Glomerular visceral epithelial cell (primary cell): ENCODE results near the gene ARHGAP12.
"Not testable (repeated sequence)": the region's sequence is repeated elsewhere in the genome, so short reads cannot be mapped to it uniquely, and the experiment has no call there.

ENCODE experiments used
- DNase-seq: peaks from one replicate; pipeline ENCODE4 v3.0.0-alpha.2; 2016; ENCODE audit errors: extremely low spot score

Gene ARHGAP12

DNA sequence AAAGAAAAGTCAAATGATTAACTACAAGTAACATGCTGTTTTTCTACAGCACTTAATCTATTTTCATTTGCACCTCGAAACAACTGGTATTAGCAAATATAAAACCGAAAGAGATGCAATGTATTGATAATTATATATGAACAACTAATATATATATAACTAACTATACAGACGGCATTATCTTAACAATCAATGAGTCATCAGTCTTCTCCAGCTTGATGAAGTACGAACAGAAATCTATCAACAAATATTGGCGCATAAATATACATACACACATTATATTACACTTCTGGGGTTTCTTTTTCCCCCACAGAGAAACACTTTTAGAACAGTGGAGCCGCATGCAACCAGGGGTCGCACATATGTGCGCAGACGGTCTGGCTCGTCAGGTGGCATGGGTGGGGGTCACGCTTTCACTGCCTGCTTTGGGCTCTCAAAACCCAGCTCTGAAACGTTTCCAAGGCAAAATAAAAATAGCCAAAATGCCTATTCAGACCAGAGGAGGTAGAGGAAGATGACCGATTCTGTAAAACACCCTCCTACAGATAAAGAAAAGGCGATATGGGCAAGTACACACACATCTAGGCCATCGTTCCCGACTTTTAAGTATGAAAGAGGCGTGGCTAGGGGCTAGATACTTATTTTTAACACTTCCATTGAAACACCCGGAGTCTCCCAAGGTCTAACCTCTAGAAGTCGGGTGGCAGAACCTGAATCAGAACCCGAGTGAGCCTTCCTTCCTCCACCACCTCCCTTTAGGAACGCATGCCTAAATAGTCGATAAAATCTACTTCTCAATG, 1.7 kb downstream of the ARHGAP12 start:
- DNase-seq: peak; percentile 30

DNA sequence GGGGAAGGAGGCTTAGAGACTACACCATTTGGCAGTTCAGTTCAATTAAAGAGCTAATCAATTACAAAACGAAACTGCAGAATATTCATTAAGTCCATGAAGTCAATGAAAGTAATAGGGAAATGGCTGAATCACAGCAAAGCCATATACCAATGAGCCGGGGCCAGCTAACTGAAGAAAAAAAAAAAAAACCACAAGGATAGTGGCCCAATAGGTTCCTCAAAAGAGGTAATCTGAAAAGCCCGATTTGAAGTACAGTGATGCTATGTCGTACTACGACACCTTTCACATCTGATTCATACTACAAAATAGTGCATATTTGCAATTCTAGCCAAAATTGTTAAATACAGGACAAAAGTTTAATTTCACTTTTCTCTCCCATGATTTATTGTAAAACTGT, 2.5 kb downstream of the ARHGAP12 start:
- DNase-seq: peak; percentile 18

DNA sequence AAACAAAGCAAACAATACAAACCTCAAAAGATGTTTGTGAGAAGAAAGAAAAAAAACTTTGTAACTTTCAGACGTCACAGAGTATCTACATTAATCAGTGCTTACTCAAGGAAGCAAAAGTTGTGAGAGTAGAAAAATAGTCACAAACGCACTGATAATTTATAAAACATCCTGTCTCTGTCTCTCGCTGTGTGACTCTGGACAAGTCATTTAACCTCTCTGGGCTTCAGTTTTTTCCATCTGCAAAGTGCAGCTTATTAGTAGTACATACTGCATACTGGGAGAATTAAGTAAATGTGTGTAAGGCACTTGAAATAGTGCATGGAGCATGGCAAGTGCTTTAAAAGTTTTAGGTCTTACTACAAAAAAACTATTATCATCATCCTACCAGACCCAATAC, 3.8 kb downstream of the ARHGAP12 start:
- DNase-seq: no peak

DNA sequence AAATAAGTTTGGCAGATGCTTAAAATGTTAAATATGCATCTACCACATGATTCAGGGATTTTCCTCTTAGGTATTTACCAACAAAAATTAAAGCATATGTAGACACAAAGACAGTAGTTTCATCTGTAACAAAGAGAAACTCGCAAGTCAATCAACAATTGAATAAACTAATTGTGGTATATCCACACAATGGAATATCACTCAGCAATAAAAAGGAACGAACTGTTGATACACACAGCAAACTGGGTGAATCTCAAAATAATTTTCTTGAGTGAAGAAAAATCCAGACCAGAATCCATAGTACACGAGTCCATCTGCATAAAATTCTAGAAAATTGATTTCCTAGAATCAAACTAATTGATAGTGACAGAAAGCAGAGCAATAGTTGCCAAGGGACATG, 5.2 kb downstream of the ARHGAP12 start:
- no peak for DNase-seq

DNA sequence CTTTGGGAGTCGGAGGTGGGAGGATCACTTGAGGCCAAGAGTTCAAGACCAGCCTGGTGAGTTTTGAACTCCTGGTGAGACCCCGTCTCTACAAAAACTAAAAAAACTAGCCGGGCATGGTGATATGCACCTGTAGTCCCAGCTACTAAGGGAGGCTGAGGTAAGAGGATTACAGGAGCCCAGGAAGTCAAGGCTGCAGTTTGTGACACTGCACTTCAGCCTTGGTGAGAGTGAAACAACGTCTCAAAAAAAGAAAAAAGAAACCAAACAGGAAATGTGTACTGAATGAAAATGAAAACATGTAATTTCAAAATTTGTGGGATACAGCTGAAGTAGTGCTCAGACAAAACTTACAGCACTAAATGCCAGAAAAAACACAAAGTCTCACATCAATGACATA, 7.6 kb downstream of the ARHGAP12 start:
- no peak for DNase-seq

DNA sequence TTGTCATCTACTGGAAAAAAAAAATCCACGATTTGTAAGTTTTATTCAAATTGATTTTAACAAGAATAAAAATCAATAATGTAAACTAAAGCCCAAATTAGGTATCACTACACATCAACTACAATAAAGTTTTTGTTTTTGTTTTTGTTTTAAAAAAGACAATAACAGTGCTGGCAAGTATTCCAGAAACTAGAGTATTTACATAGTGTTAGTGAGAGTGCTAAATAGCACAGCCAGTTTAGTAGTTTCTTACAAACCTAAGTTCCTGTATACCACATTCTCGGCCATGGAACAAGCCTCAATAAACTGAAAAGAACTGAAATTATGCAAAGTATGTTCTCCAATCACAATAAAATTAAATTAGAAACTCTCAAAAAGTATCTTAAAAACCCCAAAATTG, 8.1 kb downstream of the ARHGAP12 start:
- no peak for DNase-seq

DNA sequence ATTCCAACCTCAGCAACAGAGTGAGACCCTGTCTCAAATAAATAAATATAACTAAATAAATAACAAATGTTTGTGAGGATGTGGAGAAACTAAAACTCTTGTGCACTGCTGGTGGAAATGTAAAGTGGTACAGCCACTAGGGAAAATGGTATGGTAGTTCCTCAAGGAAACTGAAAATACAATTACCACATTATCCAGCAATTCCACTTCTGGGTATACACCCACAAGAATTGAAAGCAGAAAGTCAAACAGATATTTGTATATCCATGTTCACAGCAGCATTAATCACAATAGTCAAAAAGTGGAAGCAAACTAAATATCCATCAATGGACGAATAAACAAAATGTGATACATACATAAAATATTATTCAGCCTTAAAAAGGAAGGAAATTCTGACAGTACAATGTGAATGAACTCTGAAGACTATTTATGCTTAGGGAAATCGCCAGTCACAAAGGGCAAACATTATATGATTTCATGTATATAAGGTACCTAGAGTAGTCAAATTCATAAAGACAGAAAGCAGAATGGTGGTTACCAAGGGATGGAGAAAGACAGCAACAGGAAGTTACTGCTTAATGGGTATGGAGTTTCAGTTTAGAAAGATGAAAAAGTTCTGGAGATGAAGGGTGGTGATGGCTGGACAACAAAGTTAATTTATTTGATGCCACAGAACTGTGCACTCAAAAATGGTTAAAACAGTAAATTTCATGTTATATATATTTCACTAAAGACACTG, 9.8 kb downstream of the ARHGAP12 start:
- no peak for DNase-seq

DNA sequence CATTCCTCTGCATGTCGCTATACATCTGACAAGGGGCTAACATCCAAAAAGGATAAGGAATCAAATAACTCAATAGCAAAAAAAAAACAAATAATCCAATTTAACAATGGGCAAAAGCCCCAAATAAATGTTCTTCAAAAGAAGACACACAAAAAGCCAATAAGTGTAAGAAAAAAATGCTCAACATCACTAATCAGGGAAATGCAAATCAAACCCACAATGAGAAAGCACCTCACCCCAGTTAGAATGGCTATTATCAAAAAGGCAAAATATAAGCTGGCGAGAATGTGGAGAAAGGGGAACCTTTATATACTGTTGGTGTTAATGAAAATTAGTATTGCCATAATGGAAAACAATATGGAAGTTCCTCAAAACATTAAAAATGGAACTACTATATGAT, 14.3 kb downstream of the ARHGAP12 start:
- no peak for DNase-seq

DNA sequence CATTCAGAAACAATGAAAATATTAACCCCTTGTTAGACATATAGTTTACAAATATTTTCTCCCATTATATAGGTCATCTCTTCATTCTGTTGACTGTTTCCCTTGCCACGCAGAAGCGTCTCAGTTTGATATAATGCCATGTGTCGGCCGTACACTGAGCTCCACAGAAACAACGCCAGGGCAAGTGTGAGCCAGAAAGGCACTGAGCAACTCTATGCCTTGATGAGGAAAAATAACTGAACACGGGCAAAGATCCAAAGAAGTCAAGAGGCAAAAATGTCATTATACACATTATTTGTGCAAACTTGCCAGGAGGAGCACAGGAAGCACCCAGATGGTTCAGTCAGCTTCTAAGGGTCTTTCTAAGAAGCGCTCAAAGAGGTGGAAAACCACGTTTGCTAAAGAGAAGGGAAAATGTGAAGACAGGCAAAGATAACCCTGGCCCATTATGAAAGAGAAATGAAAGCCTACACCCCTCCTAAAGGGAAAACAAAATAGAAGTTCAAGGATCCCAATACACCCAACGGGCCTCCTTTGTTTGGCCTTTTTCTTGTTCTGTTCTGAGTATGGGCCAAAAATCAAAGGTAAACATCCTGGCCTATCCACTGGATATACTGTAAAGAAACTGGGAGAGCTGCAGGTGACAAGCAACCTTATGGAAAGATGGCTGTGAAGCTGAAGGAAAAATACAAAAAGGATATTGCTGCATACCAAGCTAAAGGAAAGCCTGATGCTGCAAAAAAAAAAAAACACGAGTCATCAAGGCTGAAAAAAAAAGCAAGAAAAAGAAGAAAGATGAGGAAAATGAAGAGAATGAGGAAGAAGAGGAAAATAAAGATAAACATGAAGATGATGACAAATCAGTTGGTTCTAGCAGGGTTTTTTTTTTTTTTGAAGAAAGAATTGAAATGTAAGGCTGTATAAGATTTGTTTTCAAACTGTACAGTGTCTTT, 15.5 kb downstream of the ARHGAP12 start:
- DNase-seq: no peak

DNA sequence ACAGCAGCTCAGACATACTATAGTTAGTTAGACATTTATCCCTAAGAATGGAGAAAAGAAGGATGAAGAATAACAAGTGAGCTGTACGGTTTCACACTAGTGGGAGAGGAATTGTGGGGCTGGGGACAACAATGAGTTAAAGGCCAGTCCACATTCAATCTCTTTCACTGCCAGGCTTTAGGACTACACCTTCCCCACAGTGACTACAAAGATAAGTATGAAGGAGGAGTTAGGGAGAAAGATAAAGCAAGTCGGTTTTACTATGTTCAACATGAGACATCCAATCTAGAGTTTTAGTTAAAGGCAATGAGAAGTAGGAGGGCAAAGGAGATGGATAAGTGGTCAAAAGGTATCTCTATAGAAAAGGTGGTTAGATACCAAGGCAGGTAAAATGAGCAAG, 16.3 kb downstream of the ARHGAP12 start:
- no peak for DNase-seq

DNA sequence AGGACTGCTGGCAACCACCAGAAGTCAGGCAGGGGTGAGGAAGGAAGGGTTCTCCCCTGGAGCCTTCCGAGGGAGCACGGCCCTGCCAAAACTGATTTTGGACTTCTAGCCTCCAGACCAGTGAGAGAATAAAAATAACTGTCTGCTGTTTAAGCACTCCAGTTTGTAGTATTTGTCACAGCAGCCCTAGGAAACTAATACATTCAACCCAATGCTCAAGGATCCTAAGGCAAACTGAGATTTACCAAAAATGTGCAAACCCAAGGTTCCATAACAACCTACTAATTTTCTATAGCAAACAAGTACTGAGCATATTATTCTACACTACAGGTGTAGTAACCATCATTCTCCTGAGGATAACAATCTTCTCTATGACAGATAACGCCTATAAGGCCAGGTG, 18.6 kb downstream of the ARHGAP12 start:
- DNase-seq: no peak

DNA sequence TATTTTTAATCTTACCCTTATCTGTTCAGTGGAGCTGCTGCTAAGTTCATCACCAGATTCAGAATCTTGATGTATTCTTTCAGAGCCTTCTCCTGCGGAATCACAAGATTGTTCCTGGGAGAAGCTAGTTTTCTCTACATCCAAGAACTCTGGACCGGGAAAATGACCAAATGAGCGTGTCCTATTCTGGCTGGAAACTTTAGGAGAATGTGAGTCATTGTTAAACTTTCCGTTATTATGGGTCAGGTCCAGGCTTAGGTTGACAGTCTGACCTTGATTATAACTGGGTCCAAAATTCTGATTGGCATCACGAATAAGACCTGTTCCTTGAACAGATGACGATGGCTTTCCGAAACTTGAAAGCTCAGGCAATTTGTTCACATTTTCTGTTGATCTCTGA, 20.5 kb downstream of the ARHGAP12 start:
- DNase-seq: no peak

DNA sequence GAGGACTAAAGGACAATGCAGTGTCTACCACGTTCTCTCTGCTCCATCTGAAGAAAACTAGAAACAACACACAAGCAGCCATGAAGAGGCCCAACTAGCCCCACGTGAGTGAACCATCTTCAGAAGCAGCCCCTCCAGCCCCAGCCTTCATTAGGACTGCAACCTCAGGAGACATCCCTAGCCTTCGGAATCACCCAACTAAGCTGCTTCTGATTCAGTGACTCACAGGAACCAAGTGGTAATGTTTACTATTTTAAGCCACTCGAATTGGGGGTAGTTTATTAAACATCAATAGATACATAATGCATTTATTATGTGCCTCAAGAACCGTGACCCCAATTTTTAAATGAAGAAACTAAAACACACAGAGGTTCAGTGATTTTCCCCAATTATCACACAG, 22.6 kb downstream of the ARHGAP12 start:
- DNase-seq: no peak

DNA sequence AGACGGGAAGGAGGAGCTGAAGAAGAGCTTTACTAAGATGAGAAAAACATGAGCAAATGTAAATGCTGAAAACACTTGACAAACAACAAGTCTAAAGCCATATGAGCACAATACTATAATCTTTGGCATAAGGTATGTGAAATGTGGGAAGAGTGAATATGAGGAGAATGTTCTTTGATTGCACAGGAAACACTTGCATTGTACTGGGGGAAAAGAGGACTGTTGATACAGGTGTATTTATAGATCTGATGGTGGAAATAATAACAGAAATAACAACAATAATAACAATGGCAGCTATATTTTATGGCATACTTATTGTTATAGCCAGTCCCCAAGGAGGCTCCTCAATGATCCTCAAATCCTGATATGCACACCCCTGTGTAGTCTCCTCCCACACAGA, 23.0 kb downstream of the ARHGAP12 start:
- DNase-seq: no peak

DNA sequence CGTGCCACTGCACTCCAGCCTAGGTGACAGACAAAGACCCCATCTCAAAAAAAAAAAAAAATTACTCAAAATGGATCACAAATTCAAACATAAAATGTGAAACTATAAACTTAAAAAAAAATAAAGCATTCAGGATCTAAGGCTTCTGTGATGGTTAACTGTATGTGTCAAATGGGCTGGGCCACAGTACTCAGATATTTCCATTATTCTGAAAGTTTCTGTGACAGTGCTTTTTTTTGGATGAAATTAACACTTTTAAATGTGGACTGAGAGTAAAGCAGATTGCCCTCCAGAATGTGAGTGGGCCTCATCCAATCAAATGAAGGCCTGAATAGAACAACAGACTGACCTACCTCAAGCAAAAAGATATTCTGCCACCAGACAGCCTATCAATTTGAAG, 26.0 kb downstream of the ARHGAP12 start:
- DNase-seq: no peak

DNA sequence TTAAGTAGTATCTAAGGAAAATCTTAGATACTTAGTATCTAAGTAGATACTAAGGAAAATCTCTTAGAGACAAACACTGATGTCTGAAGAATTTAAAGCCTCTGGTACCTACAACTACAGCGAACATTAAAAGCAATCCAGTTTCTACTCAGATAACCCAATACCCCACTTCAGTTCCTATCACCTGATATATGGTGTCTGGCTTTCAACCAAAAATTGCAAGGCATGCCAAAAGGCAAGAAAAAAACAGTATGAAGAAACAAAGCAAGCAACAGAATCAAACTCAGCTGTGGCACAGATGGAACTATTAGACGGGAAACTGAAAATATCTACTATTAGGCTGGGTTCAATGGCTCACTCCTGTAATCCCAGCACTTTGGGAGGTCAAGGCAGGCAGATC, 31.1 kb downstream of the ARHGAP12 start:
- DNase-seq: no peak

DNA sequence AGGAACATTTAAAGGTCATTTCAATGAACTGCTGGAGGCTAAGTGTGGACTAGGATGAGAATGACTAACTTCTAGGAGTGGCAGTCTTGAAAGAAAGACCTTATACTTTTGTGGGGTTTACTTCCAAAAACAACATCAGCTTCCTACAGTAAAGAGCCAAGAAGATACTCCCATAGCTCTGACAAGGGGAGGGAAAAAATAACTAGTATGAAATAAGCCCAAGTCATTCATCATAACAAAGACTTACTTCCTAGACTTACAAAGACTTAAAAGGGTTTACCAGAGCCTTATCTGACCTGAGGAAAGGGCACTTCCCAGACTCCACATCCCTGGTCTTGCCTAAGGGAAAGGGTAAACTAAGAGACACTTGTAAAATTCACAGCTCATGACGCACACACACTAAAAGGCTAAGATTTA, 31.7 kb downstream of the ARHGAP12 start:
- DNase-seq: no peak

DNA sequence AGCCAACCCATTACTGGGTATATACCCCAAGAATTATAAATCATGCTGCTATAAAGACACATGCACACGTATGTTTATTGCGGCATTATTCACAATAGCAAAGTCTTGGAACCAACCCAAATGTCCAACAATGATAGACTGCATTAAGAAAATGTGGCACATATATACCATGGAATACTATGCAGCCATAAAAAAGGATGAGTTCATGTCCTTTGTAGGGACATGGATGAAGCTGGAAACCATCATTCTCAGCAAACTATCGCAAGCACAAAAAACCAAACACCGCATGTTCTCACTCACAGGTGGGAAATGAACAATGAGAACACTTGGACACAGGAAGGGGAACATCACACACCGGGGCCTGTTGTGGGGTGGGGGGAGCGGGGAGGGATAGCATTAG, 32.9 kb downstream of the ARHGAP12 start:
- not testable (repeated sequence) for DNase-seq

DNA sequence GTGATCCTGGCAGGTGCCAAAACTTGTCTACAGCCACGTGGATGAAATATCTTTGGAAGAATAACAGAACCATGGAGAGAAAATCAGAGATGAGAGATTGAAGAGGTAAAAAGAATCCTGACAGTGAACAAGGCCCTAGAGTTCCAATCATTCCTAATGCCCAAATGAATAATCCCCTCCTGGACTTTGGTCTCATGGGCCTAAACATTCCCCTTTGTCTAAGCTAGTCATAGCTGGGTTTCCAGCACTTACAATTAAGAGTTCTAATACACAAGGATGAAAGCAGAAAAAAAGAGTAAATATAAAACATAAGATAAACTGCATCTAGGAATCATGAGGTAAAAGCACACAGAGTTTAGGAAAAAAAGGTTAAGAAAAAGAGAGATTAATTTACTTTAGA, 40.2 kb downstream of the ARHGAP12 start:
- no peak for DNase-seq

DNA sequence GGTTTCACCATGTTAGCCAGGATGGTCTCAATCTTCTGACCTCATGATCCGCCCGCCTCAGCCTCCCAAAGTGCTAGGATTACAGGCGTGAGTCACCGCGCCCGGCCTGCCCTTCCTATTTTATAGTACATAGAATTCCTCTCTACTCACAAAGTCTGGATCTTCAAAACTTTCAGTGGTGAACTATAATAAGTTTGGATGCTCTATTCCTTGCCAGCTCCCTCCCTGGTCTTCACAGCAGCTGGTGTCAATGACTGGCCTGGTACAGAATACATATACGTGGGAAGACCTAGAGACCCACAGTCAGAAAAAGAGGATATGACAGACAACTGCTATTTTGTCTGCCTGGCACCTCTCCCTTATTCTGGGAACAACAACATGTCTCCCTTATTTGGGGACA, 40.8 kb downstream of the ARHGAP12 start:
- no peak for DNase-seq

DNA sequence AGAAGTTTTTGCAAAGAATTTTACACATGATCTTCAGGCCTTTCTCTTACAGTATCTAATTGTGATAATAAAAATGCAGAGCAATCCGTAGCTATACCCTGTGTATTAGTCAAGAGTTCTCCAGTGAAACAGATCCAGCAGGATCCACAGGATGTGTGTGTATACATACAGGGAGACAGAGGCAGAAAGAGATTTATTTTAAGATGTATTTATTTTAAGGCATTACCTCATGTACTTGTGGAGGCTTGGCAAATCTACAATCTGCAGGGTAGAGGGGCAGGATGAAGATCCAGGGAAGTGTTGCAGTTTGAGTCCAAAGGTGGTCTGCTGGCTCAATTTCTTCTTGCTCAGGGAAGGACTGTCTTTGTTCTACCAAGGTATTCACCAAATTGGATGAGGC, 41.7 kb downstream of the ARHGAP12 start:
- DNase-seq: no peak

DNA sequence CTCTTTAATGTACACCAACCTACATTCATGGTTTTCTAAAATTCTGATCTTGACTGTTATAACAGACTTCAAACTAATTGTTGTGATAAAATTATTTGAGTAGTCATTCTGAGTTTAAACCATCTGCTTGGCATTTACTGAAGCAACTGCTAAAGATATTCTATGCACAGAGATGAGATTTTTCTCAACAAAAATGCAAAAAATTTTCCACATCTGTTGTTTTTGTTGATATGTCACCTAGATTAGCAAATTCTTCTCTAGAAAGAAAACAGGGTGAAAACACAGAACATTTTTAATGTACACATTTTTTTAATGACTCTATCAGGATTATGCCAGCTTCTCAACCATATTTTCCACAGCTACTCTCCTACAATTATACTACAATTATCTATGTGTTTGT, 42.7 kb downstream of the ARHGAP12 start:
- DNase-seq: no peak
